Measurements from ENCODE around the gene CHST5. TPM values are rescaled to one million over a fixed set of nuclear protein-coding genes. Genes with fewer than 3 reads are reported as not detected.
"Not testable (repeated sequence)": the region's sequence is repeated elsewhere in the genome, so short reads cannot be mapped to it uniquely, and the experiment has no call there.

The CHST5 gene
- total RNA-seq, 2 donors from 2014 or later, result 0.56 TPM; not detected in 1

GRCh38 chr16:75529959-75530358 lies 5.9 kb downstream of the CHST5 start:
- H3K27me3 ChIP-seq (replicated peaks; ENCODE audit: insufficient read depth), result no peaks in the 10 kb centered on the region
- DNase-seq (ENCODE audit: low spot score), result no peak
- ATAC-seq (ENCODE audit: insufficient number of reproducible peaks, low FRiP score, low read depth), result no peak
- peaks cover 0 to 1% of the 10 kb centered on the region in 2 donors for H3K4me1 ChIP-seq (ENCODE audit: control insufficient read depth in 1 of 2, low read depth in 2 of 2)
- H3K4me3 ChIP-seq, result no peak overlapping the region
- no peaks in the 10 kb centered on the region for H3K36me3 ChIP-seq
- TF ChIP-seq CTCF (IDR thresholded peaks at IDR 0.05), result no peak
- H3K9me3 ChIP-seq, result no peaks in the 10 kb centered on the region
- H3K27ac ChIP-seq, result no peak overlapping the region

- Histone ChIP-seq H3K4me3 (no peak overlapping the region), H3K9me3 (no peaks in the 10 kb centered on the region), H3K27ac (no peak overlapping the region), H3K36me3 (no peaks in the 10 kb centered on the region), H3K27me3 (replicated peaks; ENCODE audit: insufficient read depth) (no peaks in the 10 kb centered on the region), H3K4me1 (ENCODE audit: control insufficient read depth in 1 of 2, low read depth in 2 of 2) (no peaks in the 10 kb centered on the region)
- no peak for TF ChIP-seq CTCF (IDR thresholded peaks at IDR 0.05)
- DNase-seq (ENCODE audit: low spot score) (no peak), ATAC-seq (ENCODE audit: insufficient number of reproducible peaks, low FRiP score, low read depth) (no peak)
Observed at GRCh38 chr16:75529056-75529905, 6.6 kb downstream of the CHST5 start.

- no peak for DNase-seq (ENCODE audit: low spot score)
- no peaks in the 10 kb centered on the region for H3K27me3 ChIP-seq (replicated peaks; ENCODE audit: insufficient read depth)
- no peak for ATAC-seq (ENCODE audit: insufficient number of reproducible peaks, low FRiP score, low read depth)
Observed at GRCh38 chr16:75527825-75528299, 8.0 kb downstream of the CHST5 start.

GRCh38 chr16:75526032-75526790 lies 9.7 kb downstream of the CHST5 start:
- no peak for ATAC-seq (ENCODE audit: insufficient number of reproducible peaks, low FRiP score, low read depth)
- Histone ChIP-seq H3K27ac (no peak overlapping the region), H3K27me3 (replicated peaks; ENCODE audit: insufficient read depth) (no peaks in the 10 kb centered on the region), H3K36me3 (no peaks in the 10 kb centered on the region), H3K4me3 (no peak overlapping the region), H3K4me1 (ENCODE audit: control insufficient read depth in 1 of 2, low read depth in 2 of 2) (no peaks in the 10 kb centered on the region), H3K9me3 (no peaks in the 10 kb centered on the region)
- no peak for TF ChIP-seq CTCF (IDR thresholded peaks at IDR 0.05)
- DNase-seq (ENCODE audit: low spot score), result no peak

More at GRCh38 chr16:75527825-75528299, 8.0 kb downstream of the CHST5 start:
- no peaks in the 10 kb centered on the region for H3K4me1 ChIP-seq (ENCODE audit: control insufficient read depth in 1 of 2, low read depth in 2 of 2)
- no peaks in the 10 kb centered on the region for H3K36me3 ChIP-seq
- H3K27ac ChIP-seq, result no peak overlapping the region
- no peaks in the 10 kb centered on the region for H3K9me3 ChIP-seq
- TF ChIP-seq CTCF (IDR thresholded peaks at IDR 0.05), result no peak
- H3K4me3 ChIP-seq, result no peak overlapping the region

GRCh38 chr16:75519175-75519574 lies 16.7 kb downstream of the CHST5 start:
- ATAC-seq (ENCODE audit: insufficient number of reproducible peaks, low FRiP score, low read depth), result no peak
- TF ChIP-seq CTCF (IDR thresholded peaks at IDR 0.05), result no peak
- Histone ChIP-seq H3K27me3 (replicated peaks; ENCODE audit: insufficient read depth) (no peaks in the 10 kb centered on the region), H3K9me3 (no peaks in the 10 kb centered on the region), H3K27ac (no peak overlapping the region), H3K36me3 (no peaks in the 10 kb centered on the region), H3K4me1 (ENCODE audit: control insufficient read depth in 1 of 2, low read depth in 2 of 2) (peaks cover 7 to 9% of the 10 kb centered on the region in 2 donors), H3K4me3 (no peak overlapping the region)
- DNase-seq (ENCODE audit: low spot score), result no peak

- Histone ChIP-seq H3K4me3 (peak overlapping the region; percentile 92), H3K27ac (peak overlapping the region; percentile 91 to 95)
- H3K4me1 ChIP-seq (ENCODE audit: control insufficient read depth in 1 of 2, low read depth in 2 of 2); H3K9me3 ChIP-seq; DNase-seq (ENCODE audit: low spot score); H3K36me3 ChIP-seq; H3K27me3 ChIP-seq (replicated peaks; ENCODE audit: insufficient read depth): not testable (repeated sequence)
- ATAC-seq (ENCODE audit: insufficient number of reproducible peaks, low FRiP score, low read depth), result peak; percentile 14
Observed at GRCh38 chr16:75516189-75516966, 19.5 kb downstream of the CHST5 start.

All from thoracic aorta (tissue), 2 donors.